GM19397 (cell line): ENCODE data around the gene ARHGAP6.
"Not testable (repeated sequence)": the region's sequence is repeated elsewhere in the genome, so short reads cannot be mapped to it uniquely, and the experiment has no call there.

Source experiments
- ATAC-seq: cut with Tn5 transposase; IDR thresholded peaks from one replicate; pipeline ENCODE4 v1.9.1; 2021; ENCODE audit warnings: mild to moderate bottlenecking, moderate library complexity; ENCODE audit not compliant: unreplicated experiment

Gene ARHGAP6

GRCh38 chrX:11257711-11258110 is 408.0 kb downstream of the ARHGAP6 start:
- ATAC-seq: no peak

- no peak for ATAC-seq
These were observed 408.4 kb downstream of the ARHGAP6 start for GRCh38 chrX:11257290-11257689.

GRCh38 chrX:11254417-11255109 is 411.2 kb downstream of the ARHGAP6 start:
- ATAC-seq: no peak

- no peak for ATAC-seq
These were observed 421.1 kb downstream of the ARHGAP6 start for GRCh38 chrX:11244636-11245035.

- ATAC-seq: no peak
These were observed 423.0 kb downstream of the ARHGAP6 start for GRCh38 chrX:11242704-11243103.

GRCh38 chrX:11241720-11242119 is 424.0 kb downstream of the ARHGAP6 start:
- no peak for ATAC-seq

- ATAC-seq: no peak
These were observed 426.5 kb downstream of the ARHGAP6 start for GRCh38 chrX:11239230-11239629.

- ATAC-seq: not testable (repeated sequence)
These were observed 430.3 kb downstream of the ARHGAP6 start for GRCh38 chrX:11235377-11235776.

- no peak for ATAC-seq
These were observed 450.4 kb downstream of the ARHGAP6 start for GRCh38 chrX:11215191-11215921.

GRCh38 chrX:11214346-11215190 is 451.2 kb downstream of the ARHGAP6 start:
- ATAC-seq: no peak

- ATAC-seq: no peak
These were observed 453.0 kb downstream of the ARHGAP6 start for GRCh38 chrX:11212741-11213140.

- no peak for ATAC-seq
These were observed 455.3 kb downstream of the ARHGAP6 start for GRCh38 chrX:11210415-11210801.

GRCh38 chrX:11209798-11210414 is 455.8 kb downstream of the ARHGAP6 start:
- ATAC-seq: no peak

GRCh38 chrX:11206716-11207115 is 459.0 kb downstream of the ARHGAP6 start:
- no peak for ATAC-seq

GRCh38 chrX:11205796-11206195 is 459.9 kb downstream of the ARHGAP6 start:
- ATAC-seq: no peak

- ATAC-seq: no peak
These were observed 468.0 kb downstream of the ARHGAP6 start for GRCh38 chrX:11197671-11198070.

GRCh38 chrX:11196476-11196875 is 469.2 kb downstream of the ARHGAP6 start:
- ATAC-seq: no peak

- ATAC-seq: no peak
These were observed 472.7 kb downstream of the ARHGAP6 start for GRCh38 chrX:11193035-11193469.

GRCh38 chrX:11190745-11191510 is 474.8 kb downstream of the ARHGAP6 start:
- ATAC-seq: no peak

GRCh38 chrX:11189097-11189496 is 476.6 kb downstream of the ARHGAP6 start:
- no peak for ATAC-seq
